Epidermal melanocyte (primary cell): Measurements from ENCODE around the gene LRIT3.
"Not testable (repeated sequence)": the region's sequence is repeated elsewhere in the genome, so short reads cannot be mapped to it uniquely, and the experiment has no call there.

ENCODE experiments used
- DNase-seq: peaks from one replicate; pipeline ENCODE4 v3.0.0; 2011; ENCODE audit warnings: low spot score; ENCODE audit not compliant: insufficient read length

Gene LRIT3

DNA sequence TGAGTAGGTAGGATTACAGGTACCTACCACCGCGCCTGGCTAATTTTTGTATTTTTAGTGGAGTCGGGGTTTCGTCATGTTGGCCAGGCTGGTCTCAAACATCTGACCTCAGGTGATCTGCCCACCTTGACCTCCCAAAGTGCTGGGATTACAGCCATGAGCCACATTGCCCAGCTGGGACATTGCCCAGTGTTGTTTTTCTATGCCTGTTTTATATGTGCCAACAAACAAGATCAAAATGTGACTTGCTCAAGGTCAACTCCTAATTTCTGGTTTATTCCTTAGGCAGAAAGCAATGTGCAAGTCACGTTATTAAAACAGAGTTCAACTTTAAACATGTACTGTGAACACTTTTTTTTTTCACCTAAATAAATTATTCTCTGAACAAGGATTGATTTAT, 2.7 kb downstream of the LRIT3 start:
- no peak for DNase-seq

DNA sequence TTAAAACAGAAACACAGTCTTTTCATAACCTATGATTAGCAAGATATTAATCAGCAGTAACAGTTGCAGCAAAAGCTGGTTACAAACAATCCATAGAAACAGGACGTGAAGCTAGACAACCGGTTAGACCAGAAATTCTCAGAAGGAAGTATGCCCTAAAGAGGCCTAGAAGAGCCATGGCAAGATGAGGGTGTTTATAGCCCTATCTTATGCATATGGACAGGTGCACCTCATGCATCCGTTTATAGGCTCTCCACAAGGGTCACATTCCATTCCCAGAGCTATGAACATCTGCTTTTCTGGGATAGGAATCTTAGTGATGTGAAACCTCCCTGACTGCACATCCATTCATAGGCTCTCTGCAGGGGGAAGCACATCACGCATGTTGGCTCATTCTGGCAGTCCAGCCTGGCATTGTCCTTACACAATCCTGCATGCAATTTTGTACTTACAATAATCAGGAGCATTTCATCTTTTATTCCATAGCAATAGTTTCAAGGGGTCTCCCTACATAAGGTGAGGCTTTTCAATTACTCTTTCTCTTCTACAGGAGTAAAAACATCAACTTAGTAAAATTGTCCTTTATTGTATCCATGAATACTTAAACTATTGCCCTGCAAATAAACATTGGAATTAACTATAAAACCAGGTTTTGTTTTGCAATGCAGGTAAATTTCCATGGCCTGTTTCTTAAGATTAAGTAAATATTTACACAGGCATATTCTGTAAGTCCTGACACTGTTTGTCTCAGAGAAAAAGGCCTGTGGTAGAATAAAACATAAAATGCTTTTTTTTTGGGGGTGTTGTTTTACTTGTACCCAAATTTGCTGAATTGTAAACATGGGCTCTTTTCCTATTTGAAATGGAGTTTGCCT, 11.8 kb downstream of the LRIT3 start:
- DNase-seq, result not testable (repeated sequence)

DNA sequence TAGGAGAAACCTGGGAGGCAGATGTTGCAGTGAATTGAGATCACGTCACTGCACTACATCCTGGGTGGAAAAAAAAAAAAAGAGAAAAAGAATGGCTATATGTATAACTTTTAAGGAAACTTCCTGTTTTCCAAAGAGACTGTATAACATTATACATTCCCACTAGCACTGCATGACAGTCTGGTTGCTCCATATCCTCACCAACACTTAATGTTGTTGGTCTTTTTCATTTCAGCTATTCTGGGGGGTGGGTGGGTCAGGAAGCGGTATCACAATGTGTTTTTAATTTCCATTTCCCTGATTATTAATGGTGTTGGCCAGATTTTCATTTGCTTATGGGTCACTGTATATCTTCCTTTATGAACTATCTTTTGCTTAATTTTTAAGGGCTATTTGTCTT, 13.4 kb downstream of the LRIT3 start:
- DNase-seq, result no peak

DNA sequence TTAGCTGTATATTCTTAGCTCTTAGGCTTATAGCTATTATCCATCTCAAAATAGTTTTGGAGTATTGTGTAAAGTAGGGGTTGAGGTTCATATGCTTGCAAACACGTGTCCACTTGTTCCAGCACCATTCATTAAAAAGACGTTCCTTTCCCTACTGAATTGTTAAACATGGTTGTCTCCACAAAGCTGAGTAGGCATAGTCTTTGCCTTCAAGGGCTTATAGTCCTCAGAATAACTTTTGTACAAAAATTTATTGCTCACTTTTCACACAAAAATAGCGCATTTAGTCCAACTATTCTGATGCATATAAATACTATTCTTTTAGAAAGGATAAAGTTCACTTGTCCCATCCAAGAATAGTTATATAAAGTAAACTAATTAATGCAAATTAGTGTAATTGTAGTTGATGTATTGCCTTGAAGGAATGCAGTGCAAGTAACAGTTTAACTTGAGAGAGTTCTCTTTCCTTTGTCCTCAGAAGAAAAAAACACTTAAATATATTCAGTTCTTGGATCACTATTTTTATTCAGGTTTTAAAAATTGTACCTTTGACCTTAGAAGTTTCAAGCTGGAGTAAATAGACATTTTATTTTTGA, 14.1 kb downstream of the LRIT3 start:
- DNase-seq, result no peak

DNA sequence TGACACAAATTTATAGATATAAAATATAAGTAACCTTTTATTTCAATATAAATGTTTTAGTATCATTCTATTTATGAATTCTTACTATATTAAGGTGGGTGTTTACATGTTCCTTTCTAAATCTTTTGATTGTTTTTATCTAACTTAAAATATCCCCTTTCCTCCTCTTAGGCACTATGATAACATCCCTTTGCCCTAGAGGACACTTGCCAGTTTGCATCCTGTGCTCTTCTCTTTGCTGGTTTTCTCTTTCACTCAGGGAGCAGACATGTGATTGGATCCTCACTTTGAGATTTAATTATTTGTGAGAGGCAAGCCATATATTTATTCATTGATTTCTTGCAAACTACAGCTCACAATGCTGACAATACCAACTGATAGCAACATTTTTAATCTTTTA, 16.2 kb downstream of the LRIT3 start:
- no peak for DNase-seq

DNA sequence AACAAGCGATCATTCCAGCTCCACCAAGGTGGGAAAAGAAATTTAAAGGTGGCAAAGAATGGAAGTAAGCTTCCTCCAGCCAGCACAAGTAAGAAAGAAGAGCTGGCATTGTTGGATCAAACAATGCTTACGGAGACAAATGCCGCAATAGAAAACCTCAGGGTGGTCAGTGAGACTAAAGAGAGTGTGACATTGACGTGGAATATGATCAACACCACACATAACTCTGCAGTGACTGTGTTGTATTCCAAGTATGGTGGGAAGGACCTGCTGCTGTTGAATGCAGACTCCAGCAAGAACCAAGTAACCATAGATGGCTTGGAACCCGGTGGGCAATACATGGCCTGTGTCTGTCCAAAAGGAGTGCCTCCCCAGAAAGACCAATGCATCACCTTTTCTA, 22.2 kb downstream of the LRIT3 start:
- DNase-seq, result no peak

DNA sequence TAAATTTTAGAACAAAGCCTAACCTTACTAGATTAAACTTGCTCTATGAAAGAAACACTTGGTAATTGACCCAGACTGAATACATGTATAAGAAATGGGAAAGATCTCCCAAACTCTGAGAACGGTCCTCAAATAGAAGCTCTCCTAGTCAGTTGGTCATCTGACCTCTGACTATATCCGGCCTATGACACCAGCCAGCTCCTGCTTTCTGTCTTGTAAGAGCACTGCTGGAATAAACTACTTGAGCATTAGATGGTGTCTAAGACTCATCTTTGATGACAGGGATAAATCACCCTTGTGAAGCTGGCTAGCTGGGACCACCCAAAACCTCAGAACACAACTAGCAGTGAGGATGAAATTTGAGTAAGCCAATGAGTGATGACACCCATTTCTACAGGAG, 24.2 kb downstream of the LRIT3 start:
- no peak for DNase-seq

DNA sequence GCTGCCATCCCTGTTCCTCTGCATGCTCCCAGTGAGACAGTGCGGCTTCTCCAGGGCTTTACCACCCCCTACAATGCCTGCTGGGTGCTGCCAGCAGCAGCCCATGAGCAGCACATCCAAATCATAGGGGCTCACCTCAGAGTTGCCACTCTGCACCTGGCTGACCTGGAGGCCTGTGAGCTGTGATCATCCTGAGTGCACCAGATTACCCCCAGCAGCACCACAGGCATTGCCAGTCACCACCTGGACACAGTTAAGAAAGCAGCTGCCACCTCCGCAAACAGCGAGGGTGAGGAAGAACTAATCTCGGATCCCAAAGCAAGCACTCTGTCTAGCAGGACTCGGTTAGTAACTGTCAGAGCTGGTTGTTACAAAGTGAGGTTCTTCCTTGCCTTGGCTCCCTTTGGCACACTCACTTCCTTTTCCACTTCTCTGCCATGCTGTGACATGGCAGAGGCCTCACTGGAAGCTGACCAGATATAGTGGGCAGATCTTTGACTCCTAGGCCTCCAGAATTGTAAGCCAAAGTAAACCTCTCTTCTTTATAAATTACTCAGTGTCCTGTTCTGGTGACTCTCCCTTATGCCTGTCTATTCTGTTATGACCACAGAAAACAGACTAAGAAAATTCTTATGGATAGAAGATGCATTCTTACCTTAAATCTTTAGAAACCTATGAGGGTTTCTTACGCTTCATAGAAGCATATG, 25.2 kb downstream of the LRIT3 start:
- DNase-seq, result no peak

DNA sequence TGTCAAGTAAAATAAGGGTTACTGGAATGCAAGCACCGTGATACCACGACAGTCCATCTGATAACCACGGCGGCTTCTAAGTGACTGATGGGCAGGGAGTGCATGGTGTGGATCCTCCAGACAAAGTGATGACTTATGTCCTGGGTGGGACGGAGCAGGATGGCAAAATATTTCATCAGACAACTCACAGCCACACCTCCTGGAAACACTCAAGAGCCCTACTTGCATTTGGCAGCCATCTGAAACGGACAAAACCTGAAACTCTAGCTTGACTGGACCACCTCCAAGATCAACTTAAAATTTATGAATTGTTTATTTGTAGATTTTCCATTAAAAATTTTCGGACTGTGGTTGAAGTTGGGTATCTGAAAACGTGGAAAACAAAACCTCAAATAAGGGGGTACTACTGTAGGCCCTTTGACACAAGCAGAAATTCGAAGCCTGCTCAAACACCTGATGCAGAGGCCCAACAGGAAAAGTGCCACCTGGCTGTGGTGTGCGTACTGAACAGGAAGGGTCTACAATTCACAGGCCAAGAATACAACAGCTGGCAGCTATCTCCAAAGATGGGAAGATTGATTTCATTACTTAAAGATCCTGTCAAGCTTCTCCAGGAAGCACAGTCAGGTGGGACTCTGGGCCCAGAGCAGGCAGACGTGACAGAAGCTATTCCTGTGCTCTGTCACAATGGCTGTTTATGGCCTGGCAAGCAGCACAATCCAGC, 26.0 kb downstream of the LRIT3 start:
- no peak for DNase-seq

DNA sequence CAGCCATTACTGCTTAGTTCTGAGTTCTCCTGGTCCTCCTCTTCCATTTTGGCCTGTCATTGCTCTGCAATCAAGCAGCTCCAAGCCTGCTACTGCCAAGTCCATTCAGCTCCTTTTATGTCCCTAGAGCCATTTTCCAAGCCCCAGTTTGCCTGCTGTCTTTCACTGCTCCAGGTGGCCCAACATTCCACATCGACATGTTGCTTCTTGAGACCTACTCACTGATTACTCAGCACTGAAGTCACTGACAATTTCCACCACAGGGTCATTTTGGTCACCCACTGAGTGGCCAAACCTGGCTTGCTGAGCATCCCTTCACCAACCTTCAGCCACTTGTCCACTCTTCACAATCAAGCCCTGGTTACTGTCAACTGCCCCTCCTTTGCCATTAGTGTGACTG, 27.2 kb downstream of the LRIT3 start:
- no peak for DNase-seq

DNA sequence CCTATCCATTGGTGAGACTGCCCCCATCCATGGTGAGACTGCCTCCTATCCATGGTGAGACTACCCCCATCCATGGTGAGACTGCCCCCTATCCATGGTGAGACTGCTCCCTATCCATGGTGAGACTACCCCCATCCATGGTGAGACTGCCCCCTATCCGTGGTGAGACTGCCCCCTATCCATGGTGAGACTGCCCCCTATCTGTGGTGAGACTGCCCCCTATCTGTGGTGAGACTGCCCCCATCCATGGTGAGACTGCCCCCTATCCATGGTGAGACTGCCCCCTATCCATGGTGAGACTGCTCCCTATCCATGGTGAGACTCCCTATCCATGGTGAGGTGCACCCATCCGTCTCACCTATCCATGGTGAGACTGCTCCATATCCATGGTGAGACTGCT, 27.6 kb downstream of the LRIT3 start:
- not testable (repeated sequence) for DNase-seq

DNA sequence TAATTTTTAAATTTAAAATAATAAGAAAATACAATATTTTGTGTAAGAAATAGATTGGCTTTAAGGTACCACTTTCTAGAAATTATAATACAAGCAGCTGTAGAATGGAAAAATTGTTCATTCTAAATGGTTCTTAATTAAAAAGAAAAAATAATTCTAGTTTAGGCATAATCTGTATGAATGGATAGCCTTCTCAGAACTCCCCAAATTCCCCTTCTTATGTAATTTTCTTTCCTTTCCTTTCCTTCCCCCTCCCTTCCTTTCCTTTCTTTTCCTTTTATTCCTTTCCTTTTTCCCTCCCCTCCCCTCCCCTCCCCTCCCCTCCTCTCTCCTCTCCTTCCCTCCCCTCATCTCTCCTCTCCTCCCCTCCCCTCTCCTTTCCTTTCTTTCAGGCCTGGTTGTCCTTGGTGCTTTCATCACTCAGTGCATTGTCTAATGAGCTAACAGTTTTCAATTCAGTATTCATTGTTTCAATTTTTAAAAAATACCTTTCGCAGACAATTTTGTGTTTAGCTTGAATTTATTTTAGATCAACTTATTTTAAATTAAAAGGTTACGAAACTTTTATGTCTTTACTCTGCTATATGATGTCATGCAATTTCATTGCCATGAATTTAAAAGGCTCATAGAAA, 28.8 kb downstream of the LRIT3 start:
- DNase-seq, result no peak

DNA sequence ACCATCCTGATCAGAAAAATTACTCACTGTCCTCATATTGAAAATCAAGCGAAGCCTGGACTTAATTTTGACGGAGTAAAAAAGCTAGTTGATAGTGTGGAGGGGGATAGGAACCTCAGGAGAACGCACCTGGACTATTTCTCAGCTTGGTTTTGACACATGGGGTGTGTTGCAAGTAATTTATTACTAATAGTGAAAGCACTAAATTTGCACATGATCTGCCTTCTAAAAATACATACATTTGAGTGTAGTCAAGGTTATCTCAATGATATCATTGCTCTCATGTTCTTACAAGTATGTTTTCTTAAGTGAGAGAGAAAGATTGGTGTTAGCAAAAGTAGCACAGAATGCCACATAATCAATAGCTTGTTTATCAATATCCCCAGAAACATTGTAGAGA, 29.5 kb downstream of the LRIT3 start:
- no peak for DNase-seq

DNA sequence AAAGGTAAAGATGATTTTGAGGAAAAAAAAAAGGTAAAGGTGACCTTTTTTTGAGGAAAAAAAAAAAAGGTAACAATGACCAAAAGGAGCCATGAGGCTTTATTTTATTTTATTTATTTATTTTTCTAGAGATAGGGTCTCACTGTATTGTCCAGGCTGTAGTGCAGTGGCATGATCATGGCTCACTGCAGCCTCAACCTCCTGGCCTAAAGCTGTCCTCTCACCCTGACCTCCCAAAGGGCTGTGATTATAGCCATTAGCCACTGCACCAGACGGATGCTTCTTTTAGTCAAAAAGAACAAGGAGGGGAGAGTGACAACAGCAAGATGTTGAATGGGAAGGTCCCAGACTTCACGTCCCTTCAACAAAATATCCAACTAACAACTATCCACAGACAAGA, 30.4 kb downstream of the LRIT3 start:
- DNase-seq, result no peak

DNA sequence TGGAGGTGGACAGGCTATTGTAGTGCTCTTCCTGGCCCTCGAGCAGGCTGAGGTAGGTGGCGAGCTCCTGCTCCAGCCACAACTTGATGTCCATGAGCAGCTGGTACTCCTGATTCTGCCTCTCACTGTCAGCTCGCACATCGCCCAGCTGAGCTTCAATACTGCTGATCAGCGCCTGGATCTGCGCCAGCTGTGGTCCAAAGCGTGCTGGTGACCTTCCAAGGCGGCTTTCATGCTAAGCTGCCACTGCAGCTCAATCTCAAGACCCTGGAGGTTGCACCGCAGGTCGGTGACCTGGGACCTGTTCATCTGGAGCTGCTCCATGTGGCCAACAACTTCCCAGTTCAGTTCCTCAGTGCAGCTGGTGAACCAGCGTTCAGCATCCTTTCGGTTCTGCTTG, 31.2 kb downstream of the LRIT3 start:
- DNase-seq, result no peak

DNA sequence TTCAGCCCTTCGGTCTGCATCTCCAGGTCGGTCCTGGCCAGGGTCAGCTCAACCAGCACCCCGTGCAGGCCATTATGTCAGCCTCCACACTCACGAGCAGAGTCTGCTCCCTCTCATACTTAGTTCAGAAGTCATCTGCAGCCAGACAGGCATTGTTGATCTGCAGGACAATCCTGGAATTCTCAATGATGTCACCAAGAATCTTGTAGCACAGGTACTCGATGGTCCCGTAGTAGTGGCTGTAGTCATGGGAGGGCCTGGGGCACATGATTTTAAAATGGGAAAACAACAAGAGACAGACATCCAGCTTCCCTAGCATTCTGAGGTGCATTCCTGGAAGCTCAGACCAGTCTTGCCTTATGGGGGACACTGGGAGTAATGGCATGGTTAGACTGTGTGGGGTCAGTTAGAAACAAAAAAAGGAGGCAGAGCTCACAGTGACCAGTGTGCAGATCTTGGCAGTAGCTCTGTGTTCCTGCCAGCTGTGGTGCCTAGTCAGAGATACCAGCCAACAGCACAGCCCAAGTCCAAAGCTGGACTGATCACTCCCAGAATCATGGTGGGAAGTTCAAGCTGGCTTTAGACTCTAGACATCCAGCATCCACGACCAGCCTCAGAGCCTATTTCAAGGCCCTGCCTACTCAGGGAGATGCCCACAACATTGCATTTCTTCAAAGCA, 31.9 kb downstream of the LRIT3 start:
- DNase-seq, result no peak

DNA sequence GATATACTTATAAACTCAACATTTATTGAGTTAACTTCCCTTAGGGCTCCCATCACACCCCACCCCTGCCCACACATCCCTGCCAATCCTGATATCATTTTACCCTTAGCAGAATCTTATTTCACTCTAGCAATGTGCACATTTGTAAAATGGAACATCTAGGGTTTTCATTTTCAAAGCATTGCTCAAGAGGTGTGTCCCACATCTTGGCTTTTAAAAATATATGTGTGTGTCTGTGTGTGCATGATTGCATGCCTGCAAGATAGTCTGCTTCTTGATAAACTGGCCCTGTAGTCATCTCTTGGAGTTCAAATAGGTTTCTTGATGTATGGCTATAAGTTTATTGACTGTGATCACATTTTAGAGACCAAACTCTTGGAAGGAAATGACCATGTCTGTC, 38.4 kb downstream of the LRIT3 start:
- DNase-seq, result no peak

DNA sequence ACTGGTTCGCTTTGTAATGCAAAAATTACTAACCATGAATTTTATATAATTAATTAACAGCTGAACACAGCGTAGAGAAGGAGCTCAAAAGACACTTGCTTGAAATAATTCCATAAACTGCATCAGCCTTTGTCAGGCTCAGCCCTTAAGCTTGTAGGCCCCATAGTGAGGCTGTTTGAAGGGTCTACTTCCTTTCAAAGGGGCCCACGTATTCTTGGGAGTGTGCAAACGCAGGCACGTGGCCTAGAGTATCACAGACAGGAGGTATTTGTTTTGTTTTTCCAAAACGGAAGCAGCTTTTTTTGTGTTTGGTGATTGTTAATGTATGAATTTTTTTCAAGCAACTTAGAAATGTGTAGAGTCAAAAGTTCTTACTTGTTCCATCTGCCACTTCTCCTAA, 39.2 kb downstream of the LRIT3 start:
- no peak for DNase-seq

DNA sequence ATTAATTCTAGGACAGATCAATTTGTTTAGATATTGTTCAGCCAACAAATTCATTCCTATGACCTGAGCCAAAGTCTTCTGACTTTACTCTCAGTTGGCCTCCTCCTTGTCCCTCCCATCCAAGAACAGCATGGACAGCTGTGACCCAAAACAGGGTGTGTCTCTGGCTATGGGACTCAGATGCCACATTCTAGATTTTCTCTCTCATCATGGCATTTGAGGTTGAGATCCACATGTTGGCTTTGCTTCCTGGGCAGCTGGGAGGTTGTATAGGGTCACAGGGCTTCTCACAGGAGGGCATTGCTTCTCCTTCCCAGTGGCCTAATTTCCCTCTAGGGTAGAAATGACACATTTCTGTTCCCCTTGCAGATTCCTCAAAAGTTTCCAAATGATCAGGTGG, 42.2 kb downstream of the LRIT3 start:
- DNase-seq, result no peak

DNA sequence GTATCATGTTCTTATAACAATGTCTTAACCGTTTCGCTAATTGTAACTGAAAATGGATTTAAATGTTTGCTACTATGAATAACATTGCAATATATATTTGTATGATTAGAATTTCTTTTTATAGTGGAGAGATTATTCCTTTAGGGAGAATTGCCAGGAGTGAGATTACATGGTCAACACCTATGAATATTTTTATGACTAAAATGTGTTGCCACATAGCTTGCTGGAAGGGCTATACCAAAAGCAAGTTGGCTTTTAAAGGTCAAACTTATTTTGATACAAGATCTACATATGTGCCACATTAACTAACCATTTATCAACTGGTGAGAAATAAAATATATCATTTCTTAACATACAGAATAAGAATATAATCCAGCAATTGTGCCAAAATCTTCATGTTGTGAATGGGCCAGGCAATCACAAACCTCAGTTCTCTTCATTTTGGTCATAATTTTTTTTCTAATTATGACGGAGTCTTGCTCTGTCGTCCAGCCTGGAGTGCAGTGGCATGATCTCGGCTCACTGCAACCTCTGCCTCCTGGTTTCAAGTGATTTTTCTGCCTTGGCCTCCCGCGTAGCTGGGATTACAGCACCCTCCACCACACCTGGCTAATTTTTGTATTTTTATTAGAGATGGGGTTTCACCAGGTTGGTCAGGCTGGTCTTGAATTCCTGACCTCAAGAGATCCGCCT, 54.8 kb downstream of the LRIT3 start:
- DNase-seq, result no peak
